ENCODE results near the gene CEMP1.
"Not testable (repeated sequence)": the region's sequence is repeated elsewhere in the genome, so short reads cannot be mapped to it uniquely, and the experiment has no call there.

- not testable (repeated sequence) for TF ChIP-seq CTCF (conservative IDR thresholded peaks at IDR 0.05); EZH2 (IDR thresholded peaks at IDR 0.05; ENCODE audit: low read depth)
These were observed 8.7 kb upstream of the CEMP1 start for GRCh38 chr16:2539845-2540458.
